ENCODE data around the gene ARMC2. TPM values are rescaled to one million over a fixed set of nuclear protein-coding genes. Genes with fewer than 3 reads are reported as not detected.

ARMC2 gene
- total and polyA plus RNA-seq, 2 of the 8 experiments (the other 6 are each of a cell fraction or from before 2014, with no cell fraction given) = 1.6 to 4.4 TPM

DNA sequence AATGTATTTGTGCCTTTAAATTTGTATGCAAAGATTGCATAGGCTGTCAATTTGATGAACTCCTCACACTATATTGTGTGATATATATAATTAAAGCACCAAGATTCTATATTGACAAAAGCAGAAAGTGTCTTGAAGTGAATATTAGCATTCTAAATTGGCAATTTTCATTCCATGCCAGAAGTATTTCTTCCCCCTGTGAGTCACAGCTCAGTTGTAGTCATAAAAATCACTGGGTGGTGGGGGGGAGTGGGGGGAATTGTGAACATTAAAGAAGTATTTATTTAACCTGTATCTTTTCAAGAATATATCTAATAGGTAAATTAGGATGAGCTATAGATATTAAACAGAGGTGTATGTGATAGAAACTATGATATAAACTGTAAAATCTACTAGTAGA, 3.1 kb upstream of the ARMC2 start:
- Histone ChIP-seq H2BK12ac (ENCODE audit: low read depth, low read length) (no peak overlapping the region), H4K8ac (ENCODE audit: extremely low read depth, insufficient read depth, low read length) (no peak overlapping the region), H3K36me3 (ENCODE audit: control insufficient read depth in 2 of 4, insufficient read depth in 4 of 4, low read length in 3 of 4) (no peaks in the 10 kb centered on the region), H3K4me1 (replicated peaks in 1 of 4; ENCODE audit: control insufficient read depth in 3 of 4, insufficient read depth in 4 of 4, low read length in 3 of 4) (peaks cover 0 to 8% (median 0%) of the 10 kb centered on the region in 4 experiments; a peak in 2 of 7 replicates), H3K79me2 (ENCODE audit: control insufficient read depth in 1 of 2, insufficient read depth in 2 of 2, low read length in 2 of 2) (no peaks in the 10 kb centered on the region), H2AFZ (ENCODE audit: low read length) (no peak overlapping the region), H2BK20ac (ENCODE audit: low read length) (no peak overlapping the region), H3K4me2 (ENCODE audit: insufficient read depth in 1 of 2, low read depth in 2 of 2, low read length in 2 of 2) (no peak overlapping the region), H4K20me1 (replicated peaks in 1 of 2; ENCODE audit: control insufficient read depth in 1 of 2, insufficient read depth in 2 of 2, low read length in 2 of 2) (no peaks in the 10 kb centered on the region), H4K91ac (replicated peaks; ENCODE audit: insufficient read length, low read length) (no peak overlapping the region), H3K27me3 (replicated peaks in 1 of 4; ENCODE audit: control insufficient read depth in 3 of 4, extremely low read depth in 1 of 4, insufficient read depth in 3 of 4, low read length in 3 of 4) (no peaks in the 10 kb centered on the region), H3K23ac (ENCODE audit: insufficient read length) (no peak overlapping the region), H3K9me3 (ENCODE audit: insufficient read depth in 2 of 2, low read depth in 1 of 2, low read length in 1 of 2) (no peaks in the 10 kb centered on the region), H3K14ac (ENCODE audit: insufficient read length) (no peak overlapping the region), H3K18ac (ENCODE audit: extremely low read depth, low read length) (no peak overlapping the region), H3K79me1 (ENCODE audit: low read depth, low read length) (no peaks in the 10 kb centered on the region), H3K56ac (replicated peaks; ENCODE audit: insufficient read length, low read depth, low read length) (no peak overlapping the region), H3K23me2 (ENCODE audit: low read depth, low read length) (peaks cover 6% of the 10 kb centered on the region), H3K4ac (replicated peaks; ENCODE audit: insufficient read length, low read depth, low read length) (no peak overlapping the region), H2BK5ac (ENCODE audit: low read depth, low read length) (no peak overlapping the region), H4K5ac (ENCODE audit: insufficient read length, low read depth, low read length) (no peak overlapping the region), H2BK120ac (replicated peaks; ENCODE audit: low read depth, low read length) (no peak overlapping the region), H3K27ac (ENCODE audit: low read depth, low read length) (no peak overlapping the region), H2AK5ac (ENCODE audit: low read depth, low read length) (no peak overlapping the region), H3K4me3 (ENCODE audit: extremely low read depth in 1 of 4, insufficient read depth in 2 of 4, low read depth in 3 of 4, low read length in 4 of 4) (no peak overlapping the region), H3K9ac (replicated peaks in 1 of 4; ENCODE audit: extremely low read depth in 1 of 4, low read depth in 3 of 4, low read length in 3 of 4) (no peak overlapping the region), H2BK15ac (ENCODE audit: low read length) (no peak overlapping the region)
- CTCF ChIA-PET (ENCODE audit: partially characterized antibody) = interaction anchor here (0.7 to 3.8 kb wide), 7 partner anchors 8 to 669 kb away, joined by 3 to 39 read pairs (median 4); no protein-coding TSS in a partner anchor
- FAIRE-seq (no peak), DNase-seq (ENCODE audit: low read depth in 1 of 2, low spot score in 2 of 2) (no peak)
- POLR2A ChIA-PET (ENCODE audit: partially characterized antibody) = interaction anchor here (0.6 kb wide), 1 partner anchor 1068 kb away, joined by 3 read pairs; no protein-coding TSS in a partner anchor
- no peak for TF ChIP-seq RFX5 (IDR thresholded peaks at IDR 0.05; ENCODE audit: borderline replicate concordance, low read depth, low read length)
- TF ChIP-seq KDM1A (IDR thresholded peaks at IDR 0.05; ENCODE audit: borderline replicate concordance, low read length) = no peak
- TF ChIP-seq ATF3 (IDR thresholded peaks at IDR 0.05; ENCODE audit: insufficient read depth, low read depth, low read length) = no peak
- TF ChIP-seq EGR1 (IDR thresholded peaks at IDR 0.05; ENCODE audit: borderline replicate concordance, low read depth, low read length) = no peak
- no peak for TF ChIP-seq RAD21 (IDR thresholded peaks at IDR 0.05 in 1 of 2, conservative IDR thresholded peaks at IDR 0.05 in 1 of 2; ENCODE audit: low read depth in 2 of 2, low read length in 2 of 2)
- TF ChIP-seq ZNF274 (IDR thresholded peaks at IDR 0.05; ENCODE audit: borderline replicate concordance, extremely low read depth, low read length) = no peak
- no peak for TF ChIP-seq CTBP2 (IDR thresholded peaks at IDR 0.05; ENCODE audit: borderline replicate concordance, insufficient read depth, insufficient read length, low read length)

Measured in H1 (cell line).